Uterus (tissue), 4 donors: ENCODE data around the gene FCN1. TPM values are rescaled to one million over a fixed set of nuclear protein-coding genes. Genes with fewer than 3 reads are reported as not detected.

ENCODE experiments used
- DNase-seq, 2 donors: peaks; one replicate each; pipeline ENCODE4 v3.0.0-alpha.2; 2019 to 2020
- H3K27ac ChIP-seq, 2 donors: fragments of 200-600 bp; sonication (generic); 1 replicate in 1 of 2; 2 replicates in 1 of 2; pipeline ENCODE4 v1.5.1; 2016 to 2018
- H3K27me3 ChIP-seq, 2 donors: fragments of 200-600 bp; sonication (generic); one replicate each; pipeline ENCODE4 v1.5.1; 2018 to 2019; ENCODE audit warnings: control low read depth in 1 of 2
- H3K36me3 ChIP-seq, 2 donors: fragments of 200-600 bp; sonication (generic); one replicate each; pipeline ENCODE4 v1.5.1; 2019; ENCODE audit warnings: control low read depth in 1 of 2
- H3K4me1 ChIP-seq, 2 donors: fragments of 200-600 bp; sonication (generic); one replicate each; pipeline ENCODE4 v1.5.1; 2018 to 2019; ENCODE audit warnings: control low read depth in 1 of 2
- H3K4me3 ChIP-seq, 2 donors: fragments of 200-600 bp; sonication (generic); 1 replicate in 1 of 2; 2 replicates in 1 of 2; pipeline ENCODE4 v1.5.1; 2018 to 2019; ENCODE audit warnings: mild to moderate bottlenecking in 1 of 2
- H3K9me3 ChIP-seq, 2 donors: fragments of 200-600 bp; sonication (generic); one replicate each; pipeline ENCODE4 v1.5.1; 2019; ENCODE audit warnings: control low read depth in 1 of 2
- CTCF ChIP-seq, 4 experiments: fragments of 200-600 bp in 2 of 4; fragments of 450-650 bp in 2 of 4; sonication (generic) in 2 of 4; IDR thresholded peaks; one replicate each; pipeline ENCODE4 v1.5.1; 2016 to 2019; ENCODE audit warnings: antibody characterized with exemption in 4 of 4, mild to moderate bottlenecking in 2 of 4, moderate library complexity in 1 of 4
- POLR2A ChIP-seq, 2 donors: fragments of 450-650 bp; IDR thresholded peaks; one replicate each; pipeline ENCODE4 v1.6.1; 2016; ENCODE audit warnings: antibody characterized with exemption in 2 of 2, mild to moderate bottlenecking in 1 of 2, moderate library complexity in 1 of 2
- intact Hi-C: fragments of 100-400 bp; cut with DNase I; formaldehyde crosslinking; loops from one replicate; pipeline ENCODE4 v1.15.1; 2023; ENCODE audit warnings: low total_unique reads
- total RNA-seq, 4 donors: library from RNA; depleted of rRNA in 3 of 4; stranded (reverse); fragments of >200 nt in 3 of 4; gene quantifications; one replicate each; pipeline versions ENCODE4 v1.1.0 to v1.2.4, GENCODE V29; 2014 to 2023
- donor health status: DM: yes; HTN: yes; CAD: no.

Gene FCN1
- total RNA-seq: 10 to 100 TPM in 1 of 4 donors, 1 to 10 TPM in 2, under 1 TPM in 1; 0.26 to 13.8 (median 4.4) TPM

GRCh38 chr9:134917431-134918373 is at the start of gene FCN1:
Gene FCN1 (minus strand): TSS chr9:134917912. CDS start chr9:134917871, 41 bp downstream.
- Histone ChIP-seq H3K4me1 (no peaks in the 10 kb centered on the region), H3K36me3 (no peaks in the 10 kb centered on the region), H3K27ac (no peak within 1 kb of the TSS), H3K9me3 (no peaks in the 10 kb centered on the region), H3K4me3 (no peak within 1 kb of the TSS), H3K27me3 (no peaks in the 10 kb centered on the region)
- TF ChIP-seq CTCF (IDR thresholded peaks at IDR 0.05): no peak
- no peak for TF ChIP-seq POLR2A (IDR thresholded peaks at IDR 0.05)
- intact Hi-C loops: no loop called here
- DNase-seq: no peak

- no peaks in the 10 kb centered on the region for H3K9me3 ChIP-seq
- no peak for TF ChIP-seq POLR2A (IDR thresholded peaks at IDR 0.05)
- no peak for TF ChIP-seq CTCF (IDR thresholded peaks at IDR 0.05)
- no peak overlapping the region for H3K4me3 ChIP-seq
- no peak for DNase-seq
- H3K27me3 ChIP-seq: no peaks in the 10 kb centered on the region
- intact Hi-C loops: no loop called here
- no peaks in the 10 kb centered on the region for H3K4me1 ChIP-seq
- H3K36me3 ChIP-seq: no peaks in the 10 kb centered on the region
- no peak overlapping the region for H3K27ac ChIP-seq
Observed at GRCh38 chr9:134966697-134967546, 49.2 kb upstream of the FCN1 start.

GRCh38 chr9:134966270-134966669 is 48.6 kb upstream of the FCN1 start:
- intact Hi-C loops: no loop called here
- no peaks in the 10 kb centered on the region for H3K4me1 ChIP-seq
- no peaks in the 10 kb centered on the region for H3K9me3 ChIP-seq
- H3K27ac ChIP-seq: no peak overlapping the region
- no peaks in the 10 kb centered on the region for H3K36me3 ChIP-seq
- TF ChIP-seq CTCF (IDR thresholded peaks at IDR 0.05) (no peak), POLR2A (IDR thresholded peaks at IDR 0.05) (no peak)
- H3K4me3 ChIP-seq: no peak overlapping the region
- H3K27me3 ChIP-seq: no peaks in the 10 kb centered on the region
- DNase-seq: no peak

- no peak overlapping the region for H3K4me3 ChIP-seq
- TF ChIP-seq POLR2A (IDR thresholded peaks at IDR 0.05): no peak
- TF ChIP-seq CTCF (IDR thresholded peaks at IDR 0.05): no peak
- H3K27me3 ChIP-seq: no peaks in the 10 kb centered on the region
- no peaks in the 10 kb centered on the region for H3K9me3 ChIP-seq
- no peak for DNase-seq
- H3K4me1 ChIP-seq: no peaks in the 10 kb centered on the region
- H3K27ac ChIP-seq: no peak overlapping the region
- intact Hi-C loops: no loop called here
- no peaks in the 10 kb centered on the region for H3K36me3 ChIP-seq
Observed at GRCh38 chr9:134965851-134966250, 48.1 kb upstream of the FCN1 start.
